Mesothelial cell of epicardium (in vitro differentiated cells): ENCODE data around the gene TMEM144. TPM values are rescaled to one million over a fixed set of nuclear protein-coding genes. Genes with fewer than 3 reads are reported as not detected.

Experiments
- DNase-seq, 2 experiments: peaks; one replicate each; pipeline ENCODE4 v3.0.0; 2021; ENCODE audit warnings: low spot score in 2 of 2; ENCODE audit not compliant: unreplicated experiment in 2 of 2
- H3K27ac Mint-ChIP-seq: 2 replicates; pipeline ENCODE4 v1.8.0; 2021; ENCODE audit warnings: mixed read lengths
- H3K27me3 Mint-ChIP-seq: 2 replicates; pipeline ENCODE4 v1.8.0; 2021; ENCODE audit warnings: low read depth, mixed read lengths
- H3K36me3 Mint-ChIP-seq: 2 replicates; pipeline ENCODE4 v1.8.0; 2021; ENCODE audit warnings: mixed read lengths
- H3K4me1 Mint-ChIP-seq: 2 replicates; pipeline ENCODE4 v1.8.0; 2021; ENCODE audit warnings: mixed read lengths
- H3K4me3 Mint-ChIP-seq: 2 replicates; pipeline ENCODE4 v1.8.0; 2021; ENCODE audit warnings: mild to moderate bottlenecking, moderate library complexity, mixed read lengths
- H3K9me3 Mint-ChIP-seq: 2 replicates; pipeline ENCODE4 v1.8.0; 2021; ENCODE audit warnings: mixed read lengths
- CTCF ChIP-seq: fragments of 200-600 bp; sonication (generic); IDR thresholded peaks from one replicate; pipeline ENCODE4 v1.5.0; 2021; ENCODE audit warnings: antibody characterized with exemption; ENCODE audit not compliant: unreplicated experiment
- total RNA-seq: library from RNA; stranded (reverse); gene quantifications from 3 replicates; pipeline ENCODE4 v1.2.1, GENCODE V29; 2021

TMEM144 gene
- total RNA-seq, 1 donor from 2014 or later: 5.7 TPM

GRCh38 chr4:158182736-158183135 lies 27.6 kb upstream of the TMEM144 start:
- Mint-ChIP-seq H3K4me1 (peaks cover 8% of the 10 kb centered on the region), H3K9me3 (no peaks in the 10 kb centered on the region), H3K4me3 (no peak overlapping the region), H3K36me3 (no peaks in the 10 kb centered on the region), H3K27ac (no peak overlapping the region), H3K27me3 (no peaks in the 10 kb centered on the region)
- no peak for DNase-seq
- no peak for TF ChIP-seq CTCF

- Mint-ChIP-seq H3K4me1 (peaks cover 6% of the 10 kb centered on the region), H3K4me3 (no peak overlapping the region), H3K27ac (no peak overlapping the region), H3K9me3 (no peaks in the 10 kb centered on the region), H3K36me3 (no peaks in the 10 kb centered on the region), H3K27me3 (no peaks in the 10 kb centered on the region)
- no peak for DNase-seq
- no peak for TF ChIP-seq CTCF
Observed at GRCh38 chr4:158186815-158187214, 23.5 kb upstream of the TMEM144 start.

GRCh38 chr4:158189422-158189821 lies 20.9 kb upstream of the TMEM144 start:
- no peak for TF ChIP-seq CTCF
- Mint-ChIP-seq H3K4me1 (no peaks in the 10 kb centered on the region), H3K27ac (no peak overlapping the region), H3K27me3 (no peaks in the 10 kb centered on the region), H3K4me3 (no peak overlapping the region), H3K9me3 (no peaks in the 10 kb centered on the region), H3K36me3 (no peaks in the 10 kb centered on the region)
- DNase-seq: no peak

GRCh38 chr4:158190718-158191117 lies 19.6 kb upstream of the TMEM144 start:
- no peak overlapping the region for H3K4me3 Mint-ChIP-seq
- H3K9me3 Mint-ChIP-seq: no peaks in the 10 kb centered on the region
- no peak for TF ChIP-seq CTCF

GRCh38 chr4:158192439-158193158 lies 17.7 kb upstream of the TMEM144 start:
- Mint-ChIP-seq H3K27ac (no peak overlapping the region), H3K4me1 (no peaks in the 10 kb centered on the region), H3K27me3 (no peaks in the 10 kb centered on the region), H3K36me3 (no peaks in the 10 kb centered on the region), H3K4me3 (no peak overlapping the region), H3K9me3 (no peaks in the 10 kb centered on the region)
- no peak for TF ChIP-seq CTCF
- no peak for DNase-seq

More at GRCh38 chr4:158190718-158191117, 19.6 kb upstream of the TMEM144 start:
- Mint-ChIP-seq H3K27me3 (no peaks in the 10 kb centered on the region), H3K4me1 (no peaks in the 10 kb centered on the region), H3K27ac (no peak overlapping the region), H3K36me3 (no peaks in the 10 kb centered on the region)
- no peak for DNase-seq
